ENCODE measurements around the gene SND1.

The SND1 gene

DNA sequence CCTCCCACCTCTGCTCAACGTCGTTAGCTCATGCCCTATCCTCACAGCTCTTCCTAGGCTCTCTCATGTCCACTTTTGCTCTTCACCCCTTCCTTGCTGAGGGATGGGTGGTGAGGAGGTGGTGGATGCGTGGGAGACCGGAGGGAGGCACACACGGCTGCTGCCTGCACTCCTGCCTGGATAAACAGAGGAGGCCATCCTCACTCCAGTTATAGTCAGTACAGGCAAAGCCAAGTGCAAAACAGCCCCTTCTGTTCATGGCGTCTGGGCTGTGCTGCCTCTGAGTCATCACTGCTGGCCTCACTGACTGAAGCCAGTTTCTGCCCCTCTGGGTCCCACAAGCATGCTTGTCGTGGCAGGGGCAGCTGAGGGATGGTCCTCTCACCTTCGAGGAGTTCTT, 411.1 kb downstream of the SND1 start:
- DNase-seq, result no peak

DNA sequence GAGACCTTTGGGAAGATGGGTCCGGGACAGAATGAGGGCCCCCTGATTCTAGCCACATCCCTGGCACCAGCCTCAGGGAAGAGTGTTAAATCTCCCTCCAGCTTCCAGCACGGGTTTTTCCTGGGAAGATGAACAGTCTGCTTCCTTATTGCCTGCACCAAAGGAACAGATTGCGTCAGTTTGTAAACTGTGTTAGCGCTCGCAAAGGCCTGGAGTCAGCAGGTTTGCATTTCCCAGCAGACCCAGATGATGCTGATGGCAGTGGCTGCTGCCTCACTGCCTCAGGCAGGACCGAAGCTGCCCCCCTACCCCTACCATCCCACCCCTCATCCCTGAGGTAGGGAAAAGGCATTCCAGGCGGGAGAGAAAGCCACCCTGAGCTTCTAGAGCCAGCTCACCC, 413.9 kb downstream of the SND1 start:
- no peak for DNase-seq

DNA sequence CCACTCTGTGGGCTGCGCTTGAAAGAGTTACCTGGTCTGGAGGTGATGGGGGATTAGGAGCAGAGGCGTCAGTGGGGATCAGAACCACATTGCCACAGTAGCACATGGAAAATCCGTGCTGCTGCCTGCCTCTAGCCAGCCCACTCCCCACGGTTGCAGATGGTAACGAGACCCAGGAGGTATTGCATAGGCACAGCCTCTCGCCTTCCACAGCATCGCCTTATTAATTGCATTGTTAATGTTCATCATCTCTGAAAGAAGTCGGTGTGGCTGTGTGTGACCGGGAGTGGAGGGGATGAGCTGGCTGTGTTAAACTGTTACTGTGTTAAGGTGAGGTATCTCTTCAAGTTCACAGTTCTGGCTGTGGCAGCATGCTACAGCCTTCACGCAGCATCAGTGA, 414.4 kb downstream of the SND1 start:
- no peak for DNase-seq

DNA sequence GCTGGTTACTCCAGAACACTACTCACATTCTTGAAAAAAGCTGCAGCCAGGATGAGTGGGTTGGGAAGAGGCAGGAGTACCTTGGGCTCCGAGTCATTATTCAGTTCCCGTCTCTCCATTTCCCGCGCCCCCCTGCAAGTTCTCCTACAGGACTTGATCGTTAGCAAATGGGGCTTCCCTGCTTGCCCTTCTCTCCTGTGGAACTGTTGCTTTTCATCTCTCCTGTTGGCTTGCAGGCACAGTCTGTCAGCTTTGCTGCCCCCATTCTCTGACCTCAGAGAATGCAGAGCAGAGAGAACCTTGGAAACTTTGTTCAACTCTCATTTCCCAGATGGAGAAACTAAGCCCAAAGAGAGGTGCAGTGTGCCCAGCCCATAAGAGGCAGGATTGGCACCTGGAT, 414.9 kb downstream of the SND1 start:
- no peak for DNase-seq

DNA sequence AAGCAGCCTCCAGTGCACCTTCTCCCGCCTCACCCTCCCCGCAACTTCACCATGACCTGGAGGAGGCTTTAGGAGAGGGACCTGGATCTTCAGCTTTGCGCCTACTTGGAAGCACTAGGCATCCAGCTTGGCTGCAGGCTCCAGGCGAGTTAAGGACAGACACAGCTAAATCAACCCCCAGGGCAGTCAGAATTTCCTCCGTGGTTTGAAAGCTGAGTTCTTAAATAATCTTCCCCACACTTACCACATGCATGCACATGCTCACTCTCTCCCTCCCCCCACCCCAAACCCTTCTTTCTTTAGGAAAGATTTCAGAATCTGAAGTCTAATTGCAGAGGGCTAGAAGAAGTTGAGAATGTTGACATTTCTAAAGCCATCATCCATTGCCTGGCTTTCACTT, 416.0 kb downstream of the SND1 start:
- no peak for DNase-seq

DNA sequence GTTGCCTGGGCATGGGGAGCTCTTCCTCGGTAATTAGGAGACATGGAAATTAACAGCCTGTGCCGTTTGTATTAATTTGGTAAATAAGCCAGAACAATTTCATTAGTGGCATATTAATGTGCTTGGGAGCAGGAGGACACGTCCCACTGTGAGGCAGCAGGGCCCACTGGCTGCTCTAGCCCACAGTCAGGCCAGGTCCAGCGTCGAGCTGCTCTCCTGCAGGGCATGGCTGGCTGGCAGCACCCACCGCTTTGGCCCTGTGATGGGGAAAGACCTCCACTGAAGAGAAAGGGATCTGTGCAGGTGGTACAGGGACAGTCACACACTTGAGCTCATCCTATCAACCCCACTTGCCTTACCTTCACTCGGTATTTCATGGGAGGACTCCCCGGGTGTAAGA, 416.8 kb downstream of the SND1 start:
- DNase-seq, result no peak

DNA sequence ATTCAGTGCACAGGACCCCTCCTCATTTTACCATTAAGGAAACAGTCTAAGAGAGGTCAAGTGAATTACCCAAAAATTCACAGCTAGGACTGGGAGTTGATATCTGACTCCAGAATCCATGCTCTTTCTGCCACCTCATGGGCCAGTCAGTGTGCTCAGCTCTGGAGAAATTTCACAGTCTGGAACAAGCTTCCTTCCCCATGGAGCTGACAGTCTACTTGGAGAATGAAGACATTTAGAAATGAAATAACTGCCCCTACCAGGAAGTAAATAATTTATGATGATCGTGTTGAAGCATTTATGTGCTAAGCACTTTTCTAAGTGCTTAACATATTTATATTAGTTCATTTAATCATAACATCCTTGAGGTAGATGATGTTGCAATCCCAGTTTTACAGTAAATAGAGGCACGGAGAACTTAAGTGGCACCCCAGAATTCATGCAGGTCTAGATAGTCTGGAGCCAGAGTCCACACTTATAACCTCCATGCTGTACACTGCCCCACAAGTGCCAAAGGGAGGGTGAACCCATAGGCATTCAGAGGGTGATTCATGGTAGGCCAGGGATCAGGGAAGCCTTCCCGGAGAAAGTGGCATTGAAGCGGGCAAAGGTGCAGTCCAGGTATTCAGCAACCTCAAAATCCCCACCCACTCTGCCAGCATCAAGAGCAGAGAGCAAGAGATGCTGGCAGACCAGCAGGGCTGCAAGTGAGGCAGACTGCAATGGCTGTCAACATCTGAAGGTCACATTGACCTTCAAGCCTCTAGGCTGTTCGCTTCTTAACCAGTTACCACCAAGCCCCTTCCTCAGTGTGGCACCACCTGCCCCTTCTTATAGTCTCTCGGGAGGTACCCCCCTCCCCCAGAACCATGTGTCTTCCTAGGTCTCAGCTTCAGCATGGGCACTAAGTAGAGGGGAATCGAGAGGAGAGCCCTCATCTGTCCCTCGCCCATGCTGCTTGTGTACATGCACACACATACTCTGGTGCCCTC, 417.7 kb downstream of the SND1 start:
- no peak for DNase-seq

DNA sequence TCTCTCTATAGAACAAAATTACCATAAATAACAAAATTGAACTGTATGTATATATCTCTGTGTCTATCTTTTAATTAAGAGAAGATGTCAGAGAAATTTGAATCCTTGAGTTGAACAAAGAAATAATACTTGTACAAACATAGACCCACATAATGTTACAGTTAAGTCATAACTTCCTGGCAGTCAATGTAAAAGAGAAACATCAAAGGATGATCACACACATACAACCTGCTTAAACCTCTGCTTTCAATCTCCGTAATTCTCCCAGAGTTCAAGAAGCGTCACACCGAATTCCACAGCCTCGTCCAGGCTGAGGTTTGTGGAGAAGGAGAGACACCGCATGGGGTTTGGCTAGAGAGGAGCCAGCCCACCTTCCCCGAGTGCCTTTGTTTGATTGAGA, 419.4 kb downstream of the SND1 start:
- DNase-seq, result no peak

DNA sequence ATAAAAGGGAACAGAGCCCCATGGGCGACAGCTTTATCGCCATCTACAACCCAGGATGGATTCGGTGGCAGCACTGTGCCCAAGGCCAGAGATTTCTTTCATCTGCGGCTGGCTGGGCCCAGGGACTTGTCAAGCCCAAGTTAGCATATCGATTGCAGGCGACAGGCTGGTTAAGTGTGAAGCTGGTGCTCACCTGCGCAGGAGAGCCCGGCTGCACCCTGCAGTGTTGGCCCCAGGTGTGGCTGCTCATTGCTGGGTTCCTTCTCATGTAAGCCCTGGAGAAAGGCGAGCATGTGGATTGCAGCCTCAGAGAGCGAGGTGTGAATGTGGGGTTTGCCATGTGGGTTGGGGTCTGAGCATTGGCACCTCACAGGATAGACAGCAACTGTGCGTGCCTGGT, 419.8 kb downstream of the SND1 start:
- no peak for DNase-seq

DNA sequence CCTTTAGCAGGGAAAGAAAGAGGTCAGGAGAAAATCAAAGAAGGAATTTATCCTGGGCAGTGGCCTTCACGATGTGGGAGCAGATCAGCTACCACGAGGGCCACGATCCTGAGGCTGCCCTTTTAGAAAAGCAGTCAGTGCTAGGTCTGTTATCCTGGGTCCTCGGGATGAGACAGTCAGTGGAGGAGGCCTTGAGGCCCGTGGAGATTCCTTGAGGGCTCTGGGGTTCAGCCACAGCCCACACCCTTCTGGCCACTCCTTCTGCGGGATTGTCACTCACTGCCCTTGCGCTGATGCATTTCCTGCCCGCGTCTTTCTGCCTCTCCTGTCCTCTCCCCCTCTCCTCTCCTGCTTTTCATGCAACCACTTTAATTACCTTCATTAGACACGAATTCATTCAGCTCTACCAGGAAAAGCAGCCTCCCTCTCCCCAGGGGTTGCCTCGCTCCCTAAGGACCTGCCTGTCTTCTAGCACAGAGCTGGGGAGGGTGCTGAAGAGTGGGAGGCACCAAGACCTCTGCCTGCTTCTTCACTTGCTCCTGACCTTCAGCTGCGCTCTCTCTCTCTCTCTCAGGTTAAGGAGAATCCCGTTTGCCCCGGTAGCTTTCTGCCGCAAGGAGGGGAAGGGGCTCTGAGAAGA, 421.8 kb downstream of the SND1 start:
- DNase-seq, result no peak

DNA sequence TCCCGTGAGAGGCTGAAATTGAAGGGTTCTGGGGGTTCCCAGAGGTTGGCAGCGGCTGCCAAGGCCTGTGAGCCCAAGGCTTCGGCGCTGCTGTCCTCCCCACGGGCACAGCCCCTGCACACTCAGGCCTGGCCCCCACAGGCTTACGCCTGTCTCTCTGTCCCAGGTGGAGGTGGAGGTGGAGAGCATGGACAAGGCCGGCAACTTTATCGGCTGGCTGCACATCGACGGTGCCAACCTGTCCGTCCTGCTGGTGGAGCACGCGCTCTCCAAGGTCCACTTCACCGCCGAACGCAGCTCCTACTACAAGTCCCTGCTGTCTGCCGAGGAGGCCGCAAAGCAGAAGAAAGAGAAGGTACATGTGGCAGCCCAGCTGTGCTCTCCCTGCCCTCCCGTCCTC, 422.3 kb downstream of the SND1 start:
- no peak for DNase-seq

DNA sequence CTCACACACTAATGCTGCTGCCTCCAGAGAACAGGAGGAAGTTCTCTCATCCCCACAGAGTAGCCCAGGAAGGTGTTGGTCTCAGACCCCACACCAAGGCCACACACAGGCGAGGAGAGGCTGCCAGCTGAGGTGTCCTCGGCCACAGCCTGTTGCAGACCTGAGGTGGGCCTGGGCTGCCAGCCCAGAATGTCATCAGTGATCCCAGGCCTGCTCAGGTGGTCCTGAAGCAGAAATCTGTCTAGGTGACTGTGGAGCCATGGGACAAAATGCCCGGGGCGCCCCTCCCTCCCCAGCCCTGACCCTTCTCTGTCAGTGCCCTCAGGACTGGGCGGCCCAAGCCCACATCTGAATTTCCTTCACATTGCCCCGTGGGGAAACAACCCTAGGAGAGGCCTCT, 422.7 kb downstream of the SND1 start:
- no peak for DNase-seq

DNA sequence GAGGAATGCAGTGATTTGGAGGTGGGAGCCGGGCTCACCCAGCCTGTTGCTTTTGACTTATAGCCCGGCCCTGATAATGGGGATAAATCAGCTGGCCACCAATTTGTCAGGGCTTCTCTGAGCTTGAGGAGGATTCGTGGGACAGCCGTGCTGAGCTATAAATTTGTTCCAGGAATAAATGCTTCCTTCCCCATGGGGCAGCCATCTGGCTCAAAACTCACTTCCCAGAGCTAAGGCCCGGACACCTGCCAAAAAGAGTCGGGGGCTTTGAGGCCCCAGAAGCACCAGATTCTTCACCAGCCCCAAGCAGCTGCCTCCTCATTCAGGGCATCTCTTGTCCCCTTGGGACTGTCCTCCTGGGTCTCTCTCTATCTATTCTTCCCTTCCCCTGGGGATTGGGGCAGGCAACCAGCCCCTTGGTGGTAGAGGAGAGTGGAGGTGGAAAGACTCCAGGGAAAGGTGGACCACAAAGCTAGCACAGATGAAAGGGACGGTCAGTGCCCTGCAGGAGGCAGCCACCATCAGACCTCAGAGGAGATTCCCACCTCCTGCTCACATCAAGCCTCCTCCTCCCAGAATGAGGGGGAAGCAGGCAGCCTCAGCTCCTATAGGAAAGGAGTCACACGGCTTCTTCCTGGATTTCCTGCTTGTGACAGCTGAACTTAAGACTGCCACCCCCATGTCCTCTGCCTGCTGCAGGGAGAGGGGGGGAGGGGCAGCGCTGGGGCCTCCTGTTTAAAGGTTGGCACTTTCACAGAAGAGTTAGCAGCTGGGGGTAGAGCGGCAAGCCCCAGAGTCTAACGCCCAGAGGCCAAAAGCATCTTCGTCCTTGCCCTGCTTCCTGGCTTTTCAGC, 423.5 kb downstream of the SND1 start:
- no peak for DNase-seq

DNA sequence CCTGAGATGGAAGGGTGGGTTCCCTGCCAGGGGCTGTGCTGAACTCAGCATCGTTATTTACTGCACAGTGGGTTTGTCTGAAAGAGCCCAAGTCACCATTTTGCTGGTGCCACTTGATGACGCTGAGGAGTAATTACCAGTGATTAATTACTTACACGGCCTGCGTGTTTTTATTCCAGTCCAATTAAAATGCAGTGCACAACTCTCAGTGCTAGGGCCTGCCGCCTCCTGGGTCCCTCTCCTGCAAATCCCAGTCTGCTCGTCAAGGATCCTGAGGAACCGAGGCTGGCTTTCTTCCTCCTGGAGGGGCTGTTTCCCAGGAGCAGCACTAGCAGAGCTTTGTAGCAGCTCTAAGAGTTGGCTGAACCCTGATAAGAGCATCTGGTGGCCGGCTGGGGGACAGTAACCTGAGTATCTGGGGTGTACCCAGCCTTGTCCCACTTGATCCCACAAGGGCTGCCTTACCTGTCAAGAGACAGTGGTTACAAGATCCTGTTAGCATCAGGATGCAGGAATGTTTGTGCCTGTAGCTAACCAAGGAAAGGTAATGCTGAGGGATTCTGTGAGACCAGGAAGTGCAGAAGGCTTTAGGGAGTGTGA, 424.3 kb downstream of the SND1 start:
- no peak for DNase-seq

DNA sequence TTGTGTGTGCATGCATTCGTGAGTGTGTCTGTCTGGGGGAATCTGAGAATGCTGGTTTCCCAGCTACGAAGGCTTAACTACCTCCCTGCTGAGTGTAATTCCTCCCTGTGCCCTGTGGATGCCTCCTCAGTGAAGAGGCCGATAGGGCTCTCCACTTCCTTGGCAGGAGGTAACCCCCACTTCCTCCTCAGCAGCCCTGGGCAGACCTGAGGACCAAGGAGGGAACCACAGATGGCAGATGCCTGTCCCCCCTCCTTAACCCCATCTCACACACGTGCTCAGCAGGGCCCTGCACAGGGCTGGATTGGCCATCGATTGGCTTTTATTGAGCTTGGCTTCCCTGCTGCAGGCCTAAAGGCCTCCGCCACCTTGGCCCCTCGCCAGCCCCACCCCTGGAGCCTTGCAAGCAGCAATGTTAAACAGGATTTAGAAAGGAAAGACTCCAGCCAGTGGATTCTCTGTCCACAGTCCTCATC, 424.8 kb downstream of the SND1 start:
- DNase-seq, result no peak

DNA sequence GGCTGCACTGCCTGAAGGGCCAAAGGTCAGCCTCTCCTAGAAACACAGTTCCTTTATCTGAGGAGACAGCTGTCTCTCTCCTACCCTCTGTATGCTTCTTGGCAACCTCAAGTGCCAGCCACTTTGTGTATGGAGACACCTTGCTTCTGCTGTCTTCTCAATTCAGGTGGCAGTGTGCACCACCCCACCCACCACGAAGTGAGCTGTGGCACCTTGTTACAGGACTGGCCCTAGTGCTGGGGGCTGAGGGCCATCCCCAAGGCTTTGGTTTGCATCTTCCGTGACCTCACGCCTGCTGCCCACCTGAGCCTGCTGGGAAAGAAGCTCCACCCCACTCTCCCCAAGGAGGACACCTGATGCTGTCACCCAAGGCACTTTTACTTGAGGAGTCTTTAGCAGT, 426.3 kb downstream of the SND1 start:
- DNase-seq, result no peak

DNA sequence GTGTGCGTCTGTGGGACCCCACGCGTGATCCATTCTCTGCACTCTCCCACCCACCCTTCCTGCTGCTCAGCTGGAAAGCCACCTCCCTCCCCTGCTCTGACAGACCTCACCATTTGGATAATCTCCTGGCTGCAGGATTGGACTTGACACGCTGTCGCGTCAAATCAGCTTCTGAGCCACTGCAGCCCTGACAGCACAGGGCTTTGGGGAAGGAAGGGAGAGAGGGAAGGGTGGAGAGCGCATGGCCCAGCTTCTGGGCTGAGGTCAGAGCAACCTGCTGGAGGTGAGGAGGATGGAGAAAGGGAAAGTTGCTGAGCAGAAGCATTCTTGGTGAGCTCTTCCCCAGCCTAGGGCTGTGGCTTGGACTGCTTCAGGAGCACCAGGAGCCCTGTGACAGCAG, 428.2 kb downstream of the SND1 start:
- no peak for DNase-seq

DNA sequence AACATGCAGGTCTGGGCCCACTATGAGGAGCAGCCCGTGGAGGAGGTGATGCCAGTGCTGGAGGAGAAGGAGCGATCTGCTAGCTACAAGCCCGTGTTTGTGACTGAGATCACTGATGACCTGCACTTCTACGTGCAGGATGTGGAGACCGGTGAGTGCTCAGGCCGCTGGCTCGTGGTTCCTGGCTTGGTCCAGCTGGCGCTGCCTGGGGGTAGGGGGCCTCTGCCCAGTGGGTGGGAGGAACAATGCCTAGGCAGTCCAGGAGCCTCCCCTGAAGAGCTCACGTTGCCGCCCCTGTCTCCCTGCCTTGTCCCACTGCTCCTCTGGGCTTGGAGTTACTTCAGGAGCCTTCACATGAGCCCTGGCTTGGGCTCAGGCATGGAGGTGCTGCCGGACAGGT, 429.4 kb downstream of the SND1 start:
- no peak for DNase-seq

DNA sequence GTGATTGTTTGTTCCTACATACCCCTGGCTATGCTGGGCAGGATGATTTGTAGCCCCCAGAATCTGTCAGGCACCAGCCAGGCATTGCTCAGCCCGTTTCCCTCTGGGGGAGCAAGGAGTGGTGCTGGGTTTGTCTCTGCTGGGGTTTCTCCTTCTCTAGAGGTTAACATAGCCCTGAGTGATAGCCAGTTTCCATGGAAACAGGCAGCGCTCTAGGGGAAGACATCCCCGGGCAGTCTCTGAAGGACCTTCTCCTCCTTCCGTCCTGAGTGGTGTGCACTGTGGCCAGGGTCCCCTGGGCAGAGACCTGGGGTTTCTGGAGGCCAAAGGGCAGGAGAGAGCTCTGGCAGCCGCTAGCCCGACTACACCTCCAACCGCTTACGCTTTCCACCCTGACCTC, 429.8 kb downstream of the SND1 start:
- DNase-seq, result no peak

DNA sequence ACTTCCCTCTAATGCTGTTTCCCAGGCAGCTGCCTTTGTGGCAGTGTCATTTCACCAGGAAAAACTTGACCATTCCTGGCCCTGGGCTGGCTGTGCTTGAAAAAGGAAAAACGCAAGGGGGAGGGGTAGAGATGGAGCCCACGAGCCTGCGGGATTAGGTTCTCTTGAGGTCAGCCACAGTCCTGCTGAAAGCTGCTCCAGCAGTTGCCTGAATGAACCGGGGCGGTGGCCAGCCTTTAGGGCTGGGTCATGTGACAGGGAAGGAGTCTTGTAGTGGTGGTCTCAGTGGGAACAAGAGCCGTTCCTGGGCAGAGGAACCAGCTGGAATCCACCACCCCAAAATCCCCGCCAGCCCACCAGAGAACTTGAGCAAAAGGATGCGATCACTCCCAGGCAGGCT, 430.4 kb downstream of the SND1 start:
- DNase-seq, result no peak

DNA sequence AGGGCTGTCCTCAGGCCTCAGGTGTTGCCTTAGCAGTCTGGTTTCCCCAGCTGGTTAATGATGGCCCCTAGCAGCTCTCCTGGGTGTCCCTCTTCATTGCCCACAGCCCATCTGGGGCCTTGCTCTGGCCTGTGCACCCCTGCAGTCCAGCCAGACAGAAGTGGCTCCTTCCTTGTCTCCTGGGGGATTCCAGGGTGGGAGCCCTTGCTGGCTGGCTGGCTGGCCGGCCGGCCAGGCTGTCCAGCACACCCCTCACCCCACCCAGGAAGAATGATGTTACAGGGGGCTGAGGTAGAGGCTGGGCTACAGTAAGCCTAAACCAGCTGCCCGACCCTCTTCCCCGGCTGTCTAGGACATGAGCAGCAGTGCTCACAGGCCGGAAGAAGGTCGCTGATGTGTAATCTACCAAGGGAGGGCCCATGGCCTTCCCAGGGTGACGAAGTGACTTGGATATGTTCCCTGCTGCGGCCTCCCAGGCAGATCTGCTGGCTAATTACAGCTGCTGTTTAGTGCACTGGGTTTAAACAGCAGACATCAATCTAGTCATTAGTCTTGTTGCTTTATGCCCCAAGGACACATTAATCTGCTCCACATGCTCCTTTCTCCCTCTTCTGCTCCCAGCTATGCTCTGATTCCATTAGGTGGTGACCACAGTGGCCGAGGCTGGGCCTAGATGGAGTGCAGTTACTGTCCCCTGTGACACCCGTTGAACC, 433.1 kb downstream of the SND1 start:
- no peak for DNase-seq

DNA sequence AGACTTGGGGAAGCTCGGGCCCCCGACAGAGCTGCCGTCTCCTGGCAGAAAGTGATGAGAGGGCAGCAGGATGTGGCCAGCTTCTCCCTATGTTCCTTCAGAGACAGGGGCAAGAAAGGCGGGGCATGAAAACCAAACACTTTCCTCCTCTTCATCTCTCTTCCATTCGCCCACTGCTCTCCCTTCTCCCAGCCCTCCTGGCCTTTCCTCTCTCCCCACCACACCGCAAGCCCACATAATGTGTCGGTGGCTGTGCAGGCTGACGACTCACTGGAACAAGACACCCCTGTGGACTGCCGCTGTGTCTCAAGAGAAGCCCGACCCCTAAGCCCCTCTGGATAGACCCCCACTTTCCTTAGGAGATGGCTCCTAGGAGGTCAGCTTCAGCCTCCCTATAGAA, 438.5 kb downstream of the SND1 start:
- DNase-seq, result no peak

Measured in CD4-positive, alpha-beta T cell treated with Interleukin-15 for 1 hour (primary cell).